Measurements from ENCODE around the gene ZNF785.

The ZNF785 gene

DNA sequence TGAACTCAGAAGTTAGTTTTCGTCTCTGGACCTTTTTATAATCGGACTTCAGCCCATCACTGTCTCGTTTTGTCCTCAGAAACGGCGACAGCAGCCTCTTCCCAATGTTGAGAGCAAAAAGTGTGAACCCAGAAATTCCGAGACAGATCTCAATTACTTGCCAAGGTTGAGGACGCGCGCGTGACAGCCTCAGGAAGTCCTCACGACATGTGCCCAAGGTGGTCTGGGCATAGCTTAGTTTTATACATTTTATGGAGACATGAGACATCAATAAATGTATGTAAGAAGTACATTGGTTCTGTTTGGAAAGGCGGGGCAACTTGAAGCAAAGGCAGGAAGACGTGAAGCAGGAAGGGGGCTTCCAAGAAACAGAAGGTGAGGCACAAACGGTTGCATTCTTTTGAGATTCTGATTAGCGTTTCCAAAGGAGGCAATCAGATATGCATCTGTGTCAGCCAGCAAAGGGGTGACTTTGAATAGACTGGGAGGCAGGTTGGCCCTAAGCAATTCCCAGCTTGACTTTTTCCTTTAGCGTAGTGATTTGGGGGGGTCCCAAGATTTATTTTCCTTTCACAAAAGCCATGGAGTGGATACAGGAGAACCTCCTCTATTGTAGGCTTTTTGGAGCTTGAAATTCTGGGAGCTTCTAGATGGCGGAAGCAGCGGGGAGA, 50.3 kb downstream of the ZNF785 start:
- FAIRE-seq (peak; percentile 5), DNase-seq (ENCODE audit: insufficient read length, low spot score) (no peak)
- TF ChIP-seq POLR2AphosphoS5 (IDR thresholded peaks at IDR 0.05; ENCODE audit: low read depth, low read length) (peak; percentile 43), POLR2A (IDR thresholded peaks at IDR 0.05; ENCODE audit: low read depth, low read length) (peak; percentile 86), SPI1 (IDR thresholded peaks at IDR 0.05; ENCODE audit: low read depth, low read length) (no peak)

DNA sequence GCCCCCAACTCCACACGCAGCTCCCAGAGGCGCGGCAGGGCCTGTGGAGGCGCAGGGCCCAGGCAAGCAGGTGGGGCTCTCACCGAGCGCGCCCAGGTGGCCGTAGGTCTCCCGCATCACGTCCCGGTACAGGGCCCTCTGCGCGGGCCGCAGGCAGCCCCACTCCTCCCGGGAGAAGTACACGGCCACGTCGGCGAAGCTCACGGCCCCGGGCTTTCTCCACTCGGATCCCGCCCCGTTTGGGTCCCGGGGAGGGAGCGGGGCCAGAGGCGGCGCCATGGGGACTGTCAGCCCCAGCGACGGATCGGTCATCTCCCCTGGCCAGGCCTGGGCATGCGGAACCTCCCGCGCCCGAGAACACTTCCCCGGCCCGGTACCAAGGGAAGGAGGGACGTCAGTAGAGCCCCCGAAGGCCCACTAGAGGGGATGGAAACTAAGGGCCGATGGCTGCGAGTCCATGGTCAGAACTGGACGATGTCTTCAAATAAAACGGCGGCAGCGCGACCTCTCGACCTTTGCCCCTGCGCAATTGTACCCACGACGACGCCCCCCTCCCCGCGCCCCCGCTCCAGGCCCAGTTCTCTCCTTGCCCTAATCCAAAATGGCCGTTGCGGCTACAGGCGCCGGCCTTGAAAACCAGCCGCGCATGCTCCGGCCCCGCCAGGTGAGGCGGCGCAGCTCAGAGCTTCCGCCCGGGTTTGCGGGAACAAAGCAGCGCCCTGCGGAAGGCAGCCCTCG, 51.0 kb downstream of the ZNF785 start, which contains the start of gene ZNF747:
TSS of gene ZNF747 (minus strand) at position 491 of the 738 bp plus-strand sequence. CDS start at position 312, 179 bp downstream.
- TF ChIP-seq SPI1 (IDR thresholded peaks at IDR 0.05; ENCODE audit: low read depth, low read length) (peak; percentile 24; the same call in 1 of the 2 replicates), POU2F2 (IDR thresholded peaks at IDR 0.05; ENCODE audit: low read depth, low read length) (peak; percentile 21; the same call in 1 of the 2 replicates), PAX5 (IDR thresholded peaks at IDR 0.05; ENCODE audit: insufficient read depth, low read length, severe bottlenecking) (no peak), POLR2AphosphoS5 (IDR thresholded peaks at IDR 0.05; ENCODE audit: low read depth, low read length) (peak; percentile 83), TAF1 (IDR thresholded peaks at IDR 0.05; ENCODE audit: low read depth, low read length) (peak; percentile 74), POLR2A (IDR thresholded peaks at IDR 0.05; ENCODE audit: low read depth, low read length) (peak; percentile 14; the same call in 1 of the 2 replicates)
- FAIRE-seq, result peak; percentile 82
- DNase-seq (ENCODE audit: insufficient read length, low spot score), result peak; percentile 90

DNA sequence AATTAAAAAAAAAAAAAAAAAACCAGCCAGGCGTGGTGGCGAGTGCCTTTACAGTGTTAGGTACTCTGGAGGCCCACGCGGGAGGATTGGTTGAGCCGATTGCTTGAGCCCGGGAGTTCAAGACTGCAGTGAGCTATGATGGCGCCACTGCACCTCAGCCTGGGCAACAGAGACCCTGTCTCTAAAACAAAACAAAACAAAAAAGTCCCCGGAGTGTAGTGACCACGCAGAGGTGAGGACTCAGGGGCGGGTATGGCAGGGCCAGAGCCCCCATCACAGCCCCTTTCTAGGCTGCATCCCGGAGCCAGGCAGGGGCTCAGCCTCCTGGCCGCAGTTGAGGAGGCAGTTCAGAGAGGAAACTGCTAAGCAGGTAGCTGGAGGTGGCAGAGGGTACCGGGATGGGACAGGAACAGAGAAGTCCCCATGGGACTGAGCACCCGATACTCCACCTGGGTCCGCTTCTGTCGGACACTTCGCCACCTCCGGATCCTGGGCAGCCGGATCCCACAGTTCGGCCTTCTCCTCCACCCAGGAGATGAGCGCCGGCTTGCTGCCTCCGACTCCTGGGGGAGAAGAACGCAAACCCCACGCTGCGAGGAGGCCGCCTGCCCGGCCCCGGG, 51.6 kb downstream of the ZNF785 start:
- TF ChIP-seq PAX5 (IDR thresholded peaks at IDR 0.05; ENCODE audit: insufficient read depth, low read length, severe bottlenecking) (no peak), POLR2AphosphoS5 (IDR thresholded peaks at IDR 0.05; ENCODE audit: low read depth, low read length) (no peak), SPI1 (IDR thresholded peaks at IDR 0.05; ENCODE audit: low read depth, low read length) (no peak), POU2F2 (IDR thresholded peaks at IDR 0.05; ENCODE audit: low read depth, low read length) (no peak), TAF1 (IDR thresholded peaks at IDR 0.05; ENCODE audit: low read depth, low read length) (no peak), POLR2A (IDR thresholded peaks at IDR 0.05; ENCODE audit: low read depth, low read length) (no peak)
- FAIRE-seq, result no peak
- no peak for DNase-seq (ENCODE audit: insufficient read length, low spot score)

DNA sequence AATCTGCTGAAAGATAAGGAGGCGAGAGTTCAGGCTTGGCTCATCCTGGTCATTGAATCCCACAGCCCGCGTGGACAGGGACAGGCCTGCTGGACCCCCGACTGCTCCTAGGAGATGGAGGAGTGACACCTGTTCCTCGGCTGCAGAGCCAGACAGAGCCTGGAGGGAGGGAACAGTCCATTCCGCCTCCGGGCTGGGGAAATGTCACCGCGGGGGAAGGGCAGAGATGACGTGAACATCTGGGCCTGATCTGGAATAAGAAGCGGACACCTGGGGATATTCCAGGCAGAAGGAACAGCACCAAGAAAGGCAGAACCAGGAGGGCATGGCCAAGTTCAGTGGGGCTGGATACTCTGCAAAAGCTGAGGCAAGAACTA, 52.4 kb downstream of the ZNF785 start:
- FAIRE-seq (no peak), DNase-seq (ENCODE audit: insufficient read length, low spot score) (no peak)
- TF ChIP-seq TAF1 (IDR thresholded peaks at IDR 0.05; ENCODE audit: low read depth, low read length) (no peak), SPI1 (IDR thresholded peaks at IDR 0.05; ENCODE audit: low read depth, low read length) (no peak), POLR2A (IDR thresholded peaks at IDR 0.05; ENCODE audit: low read depth, low read length) (no peak), PAX5 (IDR thresholded peaks at IDR 0.05; ENCODE audit: insufficient read depth, low read length, severe bottlenecking) (no peak), POU2F2 (IDR thresholded peaks at IDR 0.05; ENCODE audit: low read depth, low read length) (no peak), POLR2AphosphoS5 (IDR thresholded peaks at IDR 0.05; ENCODE audit: low read depth, low read length) (no peak)

DNA sequence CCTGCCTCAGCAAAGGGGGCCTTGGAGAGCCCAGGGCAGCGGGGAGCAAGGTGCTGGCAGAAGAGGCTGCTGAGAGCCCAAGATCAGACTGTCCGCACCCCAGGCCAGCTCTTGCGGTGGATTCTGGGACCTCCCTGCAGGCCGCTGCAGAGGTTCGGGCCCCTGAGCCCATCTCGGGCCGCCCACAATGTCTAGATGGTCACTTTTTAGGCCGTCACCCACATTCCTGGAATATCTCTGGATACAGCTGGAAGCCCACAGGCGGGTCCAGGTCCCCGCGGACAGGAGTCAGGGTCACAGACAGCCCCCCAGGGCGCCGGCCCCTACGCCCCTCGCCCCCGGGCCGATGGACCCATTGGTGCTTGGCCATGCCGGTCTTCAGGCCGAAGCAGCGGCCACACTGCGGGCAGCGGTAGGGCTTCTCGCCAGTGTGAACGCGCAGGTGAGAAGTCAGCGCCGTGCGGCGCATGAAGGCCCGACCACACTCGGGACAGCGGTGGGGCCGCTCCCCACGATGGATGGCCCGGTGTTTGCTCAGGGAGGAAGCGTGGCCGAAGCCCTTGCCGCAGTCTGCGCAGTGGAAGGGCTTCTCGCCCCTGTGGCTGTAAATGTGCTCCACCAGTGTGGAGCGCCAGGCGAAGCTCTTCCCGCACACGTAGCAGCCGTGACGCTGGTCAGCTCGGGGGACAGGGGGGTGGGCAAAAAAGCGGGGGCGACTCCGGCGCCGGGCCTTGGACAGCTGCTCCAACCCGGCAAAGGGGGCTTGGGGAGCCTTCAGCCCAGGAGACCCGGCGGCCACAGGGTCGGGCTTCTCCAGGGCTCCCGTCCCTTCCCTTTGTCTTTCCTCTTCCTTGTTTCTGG, 53.0 kb downstream of the ZNF785 start:
- no peak for FAIRE-seq

More for the DNA sequence above, 53.0 kb downstream of the ZNF785 start:
- no peak for TF ChIP-seq POLR2A (IDR thresholded peaks at IDR 0.05; ENCODE audit: low read depth, low read length)
- TF ChIP-seq POU2F2 (IDR thresholded peaks at IDR 0.05; ENCODE audit: low read depth, low read length), result no peak
- TF ChIP-seq POLR2AphosphoS5 (IDR thresholded peaks at IDR 0.05; ENCODE audit: low read depth, low read length), result no peak
- no peak for TF ChIP-seq SPI1 (IDR thresholded peaks at IDR 0.05; ENCODE audit: low read depth, low read length)
- TF ChIP-seq PAX5 (IDR thresholded peaks at IDR 0.05; ENCODE audit: insufficient read depth, low read length, severe bottlenecking), result no peak
- no peak for TF ChIP-seq TAF1 (IDR thresholded peaks at IDR 0.05; ENCODE audit: low read depth, low read length)
- DNase-seq (ENCODE audit: insufficient read length, low spot score), result no peak
